NAMALWA (cell line): Measurements from ENCODE around the gene SERPINH1.

Experiments used
- DNase-seq: peaks from one replicate; pipeline ENCODE4 v3.0.0-alpha.2; 2015; ENCODE audit warnings: low spot score

SERPINH1 gene

DNA sequence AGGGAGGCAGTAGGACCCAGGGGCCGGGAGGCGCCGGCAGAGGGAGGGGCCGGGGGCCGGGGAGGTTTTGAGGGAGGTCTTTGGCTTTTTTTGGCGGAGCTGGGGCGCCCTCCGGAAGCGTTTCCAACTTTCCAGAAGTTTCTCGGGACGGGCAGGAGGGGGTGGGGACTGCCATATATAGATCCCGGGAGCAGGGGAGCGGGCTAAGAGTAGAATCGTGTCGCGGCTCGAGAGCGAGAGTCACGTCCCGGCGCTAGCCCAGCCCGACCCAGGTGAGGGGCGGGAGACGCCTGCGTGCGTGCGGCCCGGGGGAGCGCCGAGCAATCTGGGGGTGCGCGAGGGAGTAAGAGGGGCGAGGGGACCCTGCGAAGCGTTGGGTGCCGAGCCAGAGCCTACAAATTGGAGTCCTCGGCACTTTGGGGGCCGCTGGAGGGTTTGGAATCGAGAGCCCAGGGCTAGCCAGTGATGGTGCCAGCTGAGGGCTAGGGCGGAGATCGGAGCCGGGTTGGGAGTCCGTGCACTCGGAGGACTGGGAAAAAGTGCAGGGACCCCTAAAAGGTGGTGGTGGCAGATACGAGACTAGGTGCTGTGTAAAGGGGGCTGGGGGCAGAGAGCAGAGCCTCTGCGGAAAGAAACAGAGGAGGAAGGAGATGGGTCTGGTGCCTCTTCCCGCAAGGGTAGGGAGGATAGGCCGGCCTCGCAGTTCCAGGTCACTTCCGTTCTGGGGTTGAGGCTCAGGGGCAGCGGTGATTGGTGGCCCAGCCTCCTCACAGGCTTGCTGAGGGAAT is at the start of gene SERPINH1:
Gene SERPINH1, plus strand, starts transcription at position 206 of the 788 bp plus-strand sequence. CDS start 4,097 bp downstream, outside the sequence.
- no peak for DNase-seq

DNA sequence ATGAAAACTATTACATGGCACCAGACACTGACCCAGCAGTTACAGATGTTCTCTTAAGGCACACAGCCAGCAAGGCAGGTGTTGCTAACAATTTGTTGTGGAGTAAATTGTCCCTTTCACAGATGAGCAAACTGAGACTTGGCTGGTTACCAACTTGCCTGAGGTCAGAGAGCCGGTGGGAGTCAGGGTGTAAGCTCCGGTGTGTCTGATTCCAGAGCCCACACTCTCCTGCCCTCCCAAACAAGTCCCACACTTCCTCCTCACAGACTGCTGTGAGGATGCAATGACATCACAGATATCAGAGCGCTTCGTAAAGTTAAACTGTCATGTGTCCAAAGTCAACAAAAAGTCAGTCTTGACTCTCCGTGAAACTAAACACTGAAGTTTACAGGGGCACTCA is 48.8 kb upstream of the SERPINH1 start:
- DNase-seq, result peak; percentile 48

DNA sequence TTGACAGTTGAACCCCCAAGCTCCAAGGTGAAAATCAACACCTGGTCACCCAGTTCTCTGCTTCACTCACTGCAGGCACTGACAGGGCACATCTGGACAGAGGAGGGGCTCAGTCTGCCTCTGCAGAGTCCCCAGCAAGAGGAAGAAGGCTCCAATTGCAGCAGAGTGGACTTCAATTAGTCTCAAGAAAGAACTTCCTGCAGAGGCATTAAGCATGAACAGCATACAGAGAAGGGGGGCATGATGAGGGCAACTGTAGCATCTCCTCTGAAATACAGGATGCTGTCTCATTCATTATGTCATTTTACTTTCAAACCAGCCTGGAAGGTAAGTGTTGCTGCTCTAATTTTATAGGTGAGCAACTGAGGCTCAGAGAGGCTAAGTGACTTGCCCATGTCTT is 47.5 kb upstream of the SERPINH1 start:
- DNase-seq, result peak; percentile 33

DNA sequence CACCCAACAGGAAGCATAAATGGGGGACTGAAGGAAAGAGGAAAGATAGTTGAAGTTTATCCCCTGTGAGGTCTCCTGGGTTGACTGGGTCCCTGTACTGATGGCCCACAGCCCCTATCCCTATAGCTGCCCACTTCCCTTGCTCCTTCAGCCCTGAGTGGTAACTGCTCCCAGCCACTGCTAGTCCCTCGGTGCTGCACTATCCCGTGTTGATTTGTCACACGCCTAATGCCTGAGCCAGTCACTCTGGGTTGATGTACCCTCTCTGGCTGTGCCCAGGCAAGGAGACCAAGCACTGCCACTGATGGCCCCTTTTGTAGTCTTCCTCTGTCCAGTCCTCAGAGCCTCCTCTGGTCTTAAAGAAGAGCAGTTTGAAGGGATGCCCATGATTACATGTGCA is 45.9 kb upstream of the SERPINH1 start:
- no peak for DNase-seq

DNA sequence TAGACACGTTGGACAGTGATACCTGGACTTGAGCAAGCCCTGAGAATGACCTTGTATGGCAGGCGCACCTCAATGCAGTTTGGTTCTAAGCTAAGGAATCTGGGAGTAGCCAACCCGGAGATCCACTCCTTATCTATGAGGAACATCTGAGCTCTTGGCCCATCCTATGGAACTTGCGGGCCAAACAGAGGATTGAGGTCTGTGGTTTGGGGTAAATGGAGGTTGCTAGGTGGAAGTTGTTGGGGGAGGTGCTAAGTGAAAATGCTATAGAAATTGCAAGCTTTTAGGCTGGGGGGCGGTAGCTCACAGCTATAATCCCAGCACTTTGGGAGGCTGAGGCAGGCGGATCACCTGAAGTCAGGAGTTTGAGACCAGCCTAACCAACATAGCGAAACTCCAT is 45.2 kb upstream of the SERPINH1 start:
- DNase-seq, result no peak

DNA sequence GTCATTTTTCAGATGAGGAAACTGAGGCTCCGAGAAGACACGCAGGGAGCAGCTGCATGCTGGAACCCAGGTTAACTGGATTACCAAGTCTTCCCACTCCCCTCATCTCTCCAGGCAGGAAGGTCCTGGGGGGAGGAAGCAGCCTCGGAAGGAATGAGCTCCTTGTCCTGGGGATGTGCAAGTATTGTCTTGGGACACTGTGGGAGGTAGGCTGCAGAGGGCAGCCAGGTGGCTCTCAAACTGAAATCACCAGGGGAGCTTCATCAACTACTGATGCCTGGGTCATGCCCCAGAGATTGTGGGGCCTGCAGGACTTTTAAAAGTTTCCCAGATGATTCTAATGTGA is 43.9 kb upstream of the SERPINH1 start:
- no peak for DNase-seq

DNA sequence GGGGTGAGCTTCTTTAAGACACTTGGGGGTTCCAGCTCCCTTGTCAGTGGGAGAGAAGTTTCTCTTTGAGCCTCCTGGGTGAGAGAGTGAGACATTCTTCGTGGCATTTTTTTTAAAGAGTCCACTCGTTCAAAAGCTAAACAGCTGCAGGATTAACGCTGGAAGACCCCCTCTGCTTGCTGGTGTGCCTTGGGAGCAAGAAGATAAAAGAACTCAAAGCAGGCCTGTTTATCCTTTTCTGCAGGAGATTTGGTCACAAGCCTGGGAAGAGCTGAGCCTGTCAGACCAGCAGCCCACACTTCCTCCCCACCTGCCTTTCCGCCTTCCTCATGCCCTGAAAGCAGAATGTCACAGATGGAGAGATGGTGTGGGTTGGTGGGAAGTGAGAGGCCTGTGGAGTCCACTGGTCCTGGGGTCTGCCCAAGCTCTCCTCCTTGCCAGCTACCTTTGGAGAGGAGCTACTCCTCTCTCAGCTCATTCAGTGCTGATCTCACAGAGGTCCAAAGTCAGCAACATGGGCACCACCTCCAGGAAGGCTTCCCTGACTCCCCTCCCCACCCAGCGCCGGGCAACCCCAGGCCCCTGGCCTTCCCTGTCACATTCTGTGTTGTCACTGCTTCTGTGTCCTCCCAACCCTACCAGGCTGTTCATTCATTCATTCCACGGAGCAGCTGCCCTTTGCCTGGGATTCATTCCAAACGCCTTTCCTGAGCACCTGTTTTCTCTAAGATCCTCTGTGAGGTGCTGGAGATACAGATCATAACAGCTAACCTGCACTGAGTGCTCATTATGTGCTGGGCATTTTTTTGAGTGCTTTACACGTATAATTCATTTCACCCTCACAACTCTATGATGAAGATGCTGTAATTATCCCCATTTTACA is 43.0 kb upstream of the SERPINH1 start:
- DNase-seq, result no peak

DNA sequence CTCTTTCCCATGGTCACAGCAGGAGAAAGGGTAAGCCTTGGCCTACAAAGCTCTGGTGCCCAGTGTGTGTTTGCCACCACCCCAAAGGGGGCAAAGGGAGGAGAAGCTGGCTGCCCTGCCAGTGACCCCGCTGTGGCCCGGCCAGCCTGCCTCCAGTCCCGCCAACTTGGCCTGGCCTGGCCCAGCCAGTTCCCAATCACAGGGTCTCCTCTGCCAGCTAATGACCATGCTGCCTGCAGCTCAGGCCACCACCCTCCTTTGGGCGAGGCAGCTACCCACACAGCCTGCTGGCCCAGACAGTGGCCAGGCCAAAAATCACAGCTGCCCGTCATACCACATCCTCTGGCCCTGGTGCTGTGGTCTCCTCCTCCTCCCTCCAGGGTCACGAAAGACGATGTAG is 41.4 kb upstream of the SERPINH1 start:
- DNase-seq, result no peak

DNA sequence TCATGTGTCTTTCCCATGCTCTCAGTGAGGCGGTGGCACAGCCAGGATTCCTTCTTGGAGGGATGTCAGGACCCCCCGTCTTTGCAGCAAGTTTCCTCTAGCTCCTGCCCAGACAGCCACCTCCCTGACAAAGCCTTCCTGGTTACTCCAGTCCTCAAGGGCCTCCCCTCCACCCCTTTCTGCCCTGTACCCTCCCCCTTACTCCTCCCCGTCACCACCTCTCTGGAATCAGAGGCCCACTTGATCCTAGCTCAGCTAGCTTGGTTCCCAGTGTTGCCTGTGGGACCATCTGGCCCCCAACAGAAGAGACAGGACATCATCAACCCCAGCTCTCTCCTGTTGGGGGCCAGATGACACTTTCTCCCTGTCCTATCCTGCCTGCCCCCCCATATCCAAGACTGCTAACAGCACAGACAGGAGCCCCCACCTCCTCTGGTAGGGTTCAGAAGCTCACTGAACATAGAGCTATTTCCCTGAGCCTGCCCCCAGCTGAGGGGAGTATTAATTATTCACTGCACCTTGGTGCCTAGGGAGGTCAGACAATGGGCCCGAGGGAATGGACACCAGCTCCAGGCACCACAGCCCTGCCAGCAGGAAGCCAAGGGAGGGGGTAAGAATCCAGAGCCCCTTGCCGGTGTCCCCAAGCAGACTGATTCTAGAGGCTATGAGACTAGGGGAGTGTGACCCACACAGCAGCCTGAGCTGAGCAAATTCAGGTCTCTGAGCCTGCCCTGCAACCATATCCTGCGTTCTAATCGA is 39.6 kb upstream of the SERPINH1 start:
- no peak for DNase-seq

DNA sequence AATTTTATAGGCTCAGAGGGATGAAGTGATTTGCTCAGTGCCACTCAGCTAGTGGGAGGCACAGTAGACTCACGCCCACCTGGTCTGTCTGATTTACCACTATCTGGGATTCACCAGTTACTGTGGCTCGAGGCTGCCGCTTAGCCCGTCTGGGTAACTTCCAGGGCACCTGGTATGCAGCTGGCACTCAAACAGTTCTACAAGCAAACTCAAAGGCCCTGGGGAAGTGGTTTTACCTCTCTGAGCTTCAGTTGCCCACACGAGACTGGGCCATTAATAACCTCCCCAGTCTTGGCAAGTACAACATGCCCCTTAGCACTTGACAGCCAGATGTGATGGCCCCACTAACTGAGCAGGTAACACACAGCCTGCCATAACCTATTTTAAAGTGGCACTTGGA is 38.9 kb upstream of the SERPINH1 start:
- peak; percentile 57 for DNase-seq

DNA sequence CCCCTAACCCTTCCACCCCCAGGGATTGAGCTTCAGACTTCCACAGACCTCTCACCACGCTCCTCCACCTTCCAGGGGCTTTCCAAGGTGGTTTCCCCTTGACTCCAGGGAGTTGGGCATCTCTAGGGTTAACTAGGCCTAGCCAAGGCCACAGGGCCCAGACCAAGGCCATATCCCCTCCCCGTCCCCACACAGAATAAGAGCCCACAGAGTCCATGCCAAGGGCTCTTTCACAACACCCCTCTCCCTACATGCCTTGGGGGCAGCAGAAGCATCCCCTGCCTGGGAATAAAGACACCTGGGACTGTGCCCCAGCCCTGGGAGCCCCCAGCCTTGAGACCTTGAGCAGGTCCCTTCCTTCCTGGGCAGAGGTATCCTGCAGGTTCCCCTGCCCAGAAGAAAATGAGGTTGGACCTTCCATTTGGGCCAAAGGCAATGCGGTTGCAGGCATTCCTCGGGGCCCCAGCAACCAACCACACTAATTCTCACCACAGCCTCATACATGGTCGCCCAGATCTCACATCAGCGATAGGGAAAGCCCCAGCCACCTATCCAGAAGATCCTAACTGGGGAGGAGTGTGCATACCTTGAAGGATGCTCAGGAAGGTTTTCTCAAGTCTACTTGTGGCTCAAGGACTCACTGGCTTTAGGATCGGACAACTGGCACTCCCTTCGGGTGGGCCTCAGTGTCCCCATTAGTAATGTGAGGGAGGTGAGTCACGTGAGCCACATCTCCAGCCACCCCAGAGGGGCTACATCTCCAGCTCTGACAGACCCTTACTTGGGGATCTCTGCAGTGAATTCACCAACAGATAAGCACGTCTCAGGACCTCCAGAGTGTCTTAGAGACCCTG is 38.0 kb upstream of the SERPINH1 start:
- no peak for DNase-seq

DNA sequence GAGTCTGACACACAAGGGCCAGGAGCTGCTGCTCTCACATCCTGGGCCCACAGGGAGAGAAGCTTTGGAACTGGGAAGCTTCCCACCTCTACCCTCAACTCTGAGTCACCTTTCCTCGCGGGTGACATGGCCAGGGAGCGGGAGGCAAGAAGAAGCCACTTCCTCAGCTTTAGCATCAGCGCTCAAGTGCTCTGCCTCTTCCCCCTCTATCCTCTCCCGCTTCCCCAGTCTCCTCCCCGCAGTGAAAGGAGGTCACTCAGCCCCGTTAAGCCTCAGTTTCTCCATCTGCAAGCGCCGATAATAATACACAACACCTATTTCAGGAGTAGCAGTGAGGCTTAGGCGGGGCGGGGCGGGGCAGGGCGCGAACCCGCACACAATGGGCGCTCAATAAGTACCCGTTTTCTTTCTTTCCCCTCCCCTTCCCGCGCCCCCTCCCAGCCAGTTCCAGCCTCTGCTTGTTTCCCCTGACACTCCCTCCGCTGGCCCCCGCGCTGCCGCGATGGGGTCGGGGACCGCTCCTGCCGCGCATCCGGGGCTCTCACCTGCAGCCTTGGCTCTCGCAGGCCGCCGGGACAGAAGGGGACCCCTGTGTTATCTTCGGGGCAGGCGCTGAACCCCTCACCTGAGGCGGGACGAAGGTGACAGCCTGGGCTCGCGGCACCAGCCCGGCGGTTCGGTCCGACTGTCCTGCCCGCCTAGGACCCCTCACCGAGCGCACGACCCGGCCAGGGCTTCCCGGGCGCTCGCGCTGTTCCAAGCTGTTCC is 37.2 kb upstream of the SERPINH1 start:
- no peak for DNase-seq

DNA sequence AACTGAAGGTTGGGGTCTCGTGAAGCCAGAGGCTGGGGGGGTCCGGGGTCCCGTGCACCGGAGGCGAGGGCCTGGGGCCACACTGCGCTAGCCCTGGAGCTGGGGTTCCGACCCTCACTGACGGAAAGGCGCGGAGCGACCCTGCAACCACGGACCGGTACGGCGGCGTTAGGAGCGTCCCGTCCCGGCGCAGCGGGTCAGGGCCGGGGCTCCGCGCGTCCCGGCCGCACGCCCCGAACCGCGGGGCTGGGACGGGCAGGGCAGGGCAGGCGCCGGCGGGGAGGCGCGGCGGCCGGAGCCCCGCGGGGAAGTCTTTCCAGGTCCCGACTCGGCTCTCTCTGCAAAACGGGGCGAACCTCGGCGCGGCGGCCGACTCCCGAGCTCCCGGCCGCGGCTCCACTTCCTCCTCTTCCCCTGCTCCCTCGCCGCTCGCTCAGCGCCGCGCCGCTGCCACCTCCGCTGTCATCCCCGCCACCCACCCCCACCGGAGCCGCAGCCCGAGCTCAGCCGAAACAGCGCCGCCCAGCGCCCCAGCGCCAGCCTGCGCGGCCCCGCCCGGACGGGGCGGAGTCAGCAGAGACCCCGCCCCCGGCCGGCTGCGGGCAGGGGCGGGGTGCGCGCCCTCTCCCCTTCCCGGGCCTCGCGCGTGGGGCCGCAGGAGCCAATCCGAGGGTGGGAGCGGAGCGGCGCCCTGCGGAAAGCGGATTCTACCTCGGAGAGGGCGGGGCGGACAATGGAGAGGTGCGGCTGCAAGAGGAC is 36.4 kb upstream of the SERPINH1 start, which contains the start of gene GDPD5:
Gene GDPD5, minus strand, starts transcription at position 509 of the 759 bp plus-strand sequence. CDS start 48,206 bp downstream, outside the sequence.
- peak; percentile 89 for DNase-seq

DNA sequence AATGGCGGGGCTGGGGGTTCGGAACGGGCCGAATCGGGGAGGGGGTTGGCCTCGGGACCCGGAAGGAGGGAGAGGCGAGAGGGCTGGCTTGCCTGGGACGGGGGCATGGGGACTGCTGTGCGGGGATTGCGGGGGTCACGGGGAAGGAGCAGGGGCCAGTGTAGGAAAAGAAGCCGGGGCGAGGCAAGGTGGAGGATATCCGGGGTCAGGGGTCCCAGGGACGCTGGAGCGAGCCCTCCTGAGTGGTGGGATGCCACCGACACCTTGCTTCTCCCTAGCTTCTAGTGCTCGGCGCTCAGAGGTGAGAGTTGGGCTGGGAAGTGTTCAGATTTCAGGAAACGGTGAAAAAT is 35.9 kb upstream of the SERPINH1 start:
- no peak for DNase-seq

DNA sequence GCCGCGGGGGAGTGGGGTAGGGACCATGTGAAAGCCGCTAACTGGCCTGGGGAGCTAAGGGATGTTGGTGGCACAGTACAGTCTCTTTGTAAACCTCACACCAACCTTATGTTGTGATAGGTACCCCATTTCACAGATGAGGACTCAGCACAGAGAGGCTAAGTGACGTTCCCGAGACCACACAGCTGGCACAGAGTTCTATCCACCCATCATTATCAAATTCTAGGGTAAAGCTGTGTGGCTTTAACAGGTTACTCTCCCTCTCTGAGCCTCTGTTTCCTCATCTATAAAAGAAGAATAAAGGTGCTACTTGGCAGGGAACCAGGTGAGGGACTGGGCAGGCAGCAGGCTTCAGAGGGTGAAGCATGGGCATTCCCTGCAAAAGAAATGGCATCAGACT is 34.9 kb upstream of the SERPINH1 start:
- no peak for DNase-seq

DNA sequence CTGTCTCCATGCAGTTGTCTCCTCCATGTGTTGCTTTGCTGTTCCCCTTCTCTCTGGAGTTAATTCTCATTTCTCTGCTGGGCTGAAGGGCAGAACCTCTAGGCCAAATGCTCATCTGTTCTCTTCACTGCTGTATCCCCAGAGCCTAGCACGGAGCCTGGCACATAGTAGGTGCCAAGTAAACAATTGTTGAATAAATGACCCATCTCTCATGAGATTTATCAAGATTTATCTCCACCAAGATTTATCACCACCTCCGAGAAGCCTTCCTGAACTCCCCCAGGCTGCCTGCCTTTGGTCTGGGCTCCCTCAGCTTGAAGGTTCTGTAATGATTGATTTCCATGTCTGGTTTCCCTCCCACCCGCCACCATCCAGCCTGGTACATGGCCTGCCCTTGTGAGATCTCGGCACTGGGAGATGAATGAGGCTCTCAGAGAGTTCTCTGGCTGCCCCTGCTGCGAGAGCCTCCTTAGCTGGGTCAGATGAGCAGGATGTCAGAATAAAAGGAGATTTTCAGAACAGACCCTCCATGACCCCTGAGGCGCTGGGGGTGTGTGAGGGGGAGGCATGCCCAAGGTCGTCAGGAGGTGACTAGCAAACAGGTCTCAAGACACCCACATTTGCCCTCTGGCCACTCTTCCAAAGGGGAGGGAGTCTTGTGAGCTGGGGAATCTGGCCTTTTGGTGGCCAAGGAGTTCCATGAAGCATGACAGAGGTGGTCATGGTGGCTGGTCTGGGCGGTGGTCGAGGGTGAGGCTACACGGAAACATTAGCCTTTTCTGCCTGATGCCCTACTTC is 33.9 kb upstream of the SERPINH1 start:
- DNase-seq, result no peak

DNA sequence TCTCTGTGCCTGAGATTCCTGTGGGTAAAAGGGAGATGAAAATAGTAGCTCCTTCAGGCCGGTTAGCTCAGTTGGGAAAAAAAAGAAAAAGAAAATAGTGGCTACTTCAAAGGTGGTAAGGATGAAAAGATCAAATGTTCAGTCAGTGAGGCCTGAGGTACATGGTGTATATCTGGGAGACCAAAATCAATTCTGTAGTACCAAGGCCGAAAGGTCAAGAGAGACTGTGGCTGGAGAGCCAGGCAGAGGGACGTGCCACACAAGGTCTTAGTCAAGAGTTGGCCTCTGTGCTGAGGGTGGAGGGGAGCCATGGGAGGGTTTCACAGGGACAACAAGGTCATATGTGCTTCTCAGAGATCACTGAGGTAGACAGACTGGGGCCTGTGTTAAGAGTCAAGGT is 31.5 kb upstream of the SERPINH1 start:
- no peak for DNase-seq

DNA sequence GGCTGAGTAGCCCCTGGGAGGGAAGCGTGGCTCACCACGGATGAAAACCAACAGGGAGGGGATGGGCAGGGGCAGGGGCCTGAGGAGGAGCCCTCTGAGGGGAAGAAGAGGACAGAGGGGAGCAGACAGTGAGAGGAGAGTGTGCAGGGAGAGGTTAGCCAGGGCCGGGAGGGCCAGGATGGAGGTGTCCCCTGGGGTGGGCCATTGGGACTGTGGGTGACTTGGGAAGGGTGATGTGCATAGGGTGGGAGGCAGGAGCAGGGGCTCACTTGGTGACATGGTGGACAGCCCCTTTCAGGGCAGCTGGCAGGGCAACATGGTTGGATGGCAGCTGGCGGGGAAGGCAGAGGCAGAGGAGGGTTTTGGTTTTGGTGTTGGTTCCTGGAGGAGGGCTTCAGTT is 30.7 kb upstream of the SERPINH1 start:
- no peak for DNase-seq
